ENCODE results near the gene RRP12. TPM values are rescaled to one million over a fixed set of nuclear protein-coding genes. Genes with fewer than 3 reads are reported as not detected.

Gene RRP12
- total and polyA plus RNA-seq, 5 experiments from 2014 or later: 8.0 to 27.2 (median 17.3) TPM

- H3K4me1 Mint-ChIP-seq: peaks cover 4 to 10% (median 8%) of the 10 kb centered on the region in 4 donors
- ATAC-seq: no peak
- H3K27me3 Mint-ChIP-seq: peaks cover 0 to 1% (median 0%) of the 10 kb centered on the region in 5 donors
- H3K36me3 Mint-ChIP-seq: no peaks in the 10 kb centered on the region
- H3K27ac Mint-ChIP-seq: no peak overlapping the region
- H3K4me3 Mint-ChIP-seq: no peak overlapping the region
- no peaks in the 10 kb centered on the region for H3K9me3 Mint-ChIP-seq
- POLR2A ChIA-PET: interaction anchor here (0.7 kb wide), 1 partner anchor 18 kb away, joined by 3 read pairs; no protein-coding TSS in a partner anchor
- DNase-seq: no peak
Measured at GRCh38 chr10:97314671-97315070, 86.5 kb downstream of the RRP12 start.

DNA sequence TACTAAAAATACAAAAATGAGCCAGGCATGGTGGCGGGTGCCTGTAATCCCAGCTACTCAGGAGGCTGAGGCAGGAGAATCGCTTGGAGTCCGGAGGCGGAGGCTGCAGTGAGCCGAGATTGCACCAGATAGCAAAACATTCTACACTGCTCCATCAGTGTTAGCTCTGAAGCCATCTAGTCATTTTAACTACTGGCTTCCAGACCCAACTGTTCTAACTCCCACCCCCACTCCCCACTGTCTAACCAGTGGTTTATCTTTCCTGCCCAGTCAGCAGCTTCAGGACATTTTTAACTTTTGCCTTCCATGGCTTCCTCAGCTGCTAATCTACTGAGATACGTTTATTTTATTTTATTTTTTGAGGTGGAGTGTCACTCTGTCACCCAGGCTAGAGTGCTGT lies 88.2 kb downstream of the RRP12 start:
- POLR2A ChIA-PET: no interaction called here
- H3K36me3 Mint-ChIP-seq: no peaks in the 10 kb centered on the region

GRCh38 chr10:97311111-97311626 lies 90.0 kb downstream of the RRP12 start:
- POLR2A ChIA-PET: no interaction called here
- no peaks in the 10 kb centered on the region for H3K36me3 Mint-ChIP-seq
- DNase-seq: no peak
- H3K4me3 Mint-ChIP-seq: no peak overlapping the region
- ATAC-seq: no peak
- H3K27me3 Mint-ChIP-seq: no peaks in the 10 kb centered on the region
- no peaks in the 10 kb centered on the region for H3K9me3 Mint-ChIP-seq
- H3K4me1 Mint-ChIP-seq: peaks cover 0 to 2% (median 0%) of the 10 kb centered on the region in 4 donors
- H3K27ac Mint-ChIP-seq: no peak overlapping the region

More for the DNA sequence above, 88.2 kb downstream of the RRP12 start:
- H3K9me3 Mint-ChIP-seq: no peaks in the 10 kb centered on the region
- H3K4me1 Mint-ChIP-seq: peaks cover 0 to 5% (median under 1%) of the 10 kb centered on the region in 4 donors
- DNase-seq: no peak
- peak overlapping the region in 3 of 10 donors; percentile 5 to 81 (median 31) for H3K27ac Mint-ChIP-seq
- H3K27me3 Mint-ChIP-seq: no peaks in the 10 kb centered on the region
- no peak for ATAC-seq
- no peak overlapping the region for H3K4me3 Mint-ChIP-seq

DNA sequence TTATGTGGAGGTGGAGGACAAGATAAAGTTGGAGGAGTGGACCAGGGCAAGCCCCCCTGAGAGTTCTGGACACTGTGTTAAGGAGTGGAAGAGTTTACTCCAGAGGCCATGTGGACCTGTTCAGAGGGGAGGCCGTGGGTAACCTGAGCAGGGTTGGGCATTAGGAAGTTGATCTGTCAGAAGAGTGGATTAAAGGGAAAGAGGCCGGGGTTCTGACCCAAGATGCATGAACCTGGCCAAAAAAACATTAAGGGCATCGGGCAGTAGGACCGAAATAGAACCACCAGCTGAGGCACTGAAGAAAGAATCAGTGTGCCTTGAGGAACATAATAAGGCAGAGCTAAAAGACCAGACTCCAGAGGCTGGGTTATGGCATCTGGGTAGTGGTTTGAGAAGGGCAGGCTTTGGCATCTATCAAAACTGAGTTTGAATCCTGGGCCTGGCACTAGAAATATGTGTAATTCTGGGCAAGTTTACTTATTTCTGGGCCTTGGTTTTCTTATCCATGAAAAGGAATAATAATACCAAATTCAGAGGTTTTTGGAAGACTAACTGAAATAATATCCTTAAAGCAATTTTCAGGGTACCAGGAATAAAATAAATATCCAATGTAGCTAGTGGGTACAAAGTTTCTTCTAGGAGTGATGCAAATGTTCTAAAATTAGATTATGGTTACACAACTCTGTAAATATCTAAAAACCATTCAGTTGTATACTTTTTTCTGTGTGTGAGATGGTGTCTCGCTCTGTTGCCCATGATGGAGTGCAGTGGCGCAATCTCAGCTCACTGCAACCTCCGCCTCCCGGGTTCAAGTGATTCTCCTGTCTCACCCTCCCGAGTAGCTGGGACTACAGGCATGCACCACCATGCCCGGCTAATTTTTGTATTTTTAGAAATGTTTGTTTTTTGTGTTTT lies 93.0 kb downstream of the RRP12 start:
- DNase-seq (no peak), ATAC-seq (no peak)
- H3K4me3 Mint-ChIP-seq: no peak overlapping the region
- POLR2A ChIA-PET: interaction anchor here (0.8 to 1.7 kb wide), 2 partner anchors 12 to 92 kb away, joined by 3 to 4 read pairs; no protein-coding TSS in a partner anchor
- peaks cover 0 to 1% (median 0%) of the 10 kb centered on the region in 9 donors for H3K9me3 Mint-ChIP-seq
- no peaks in the 10 kb centered on the region for H3K27me3 Mint-ChIP-seq
- H3K36me3 Mint-ChIP-seq: no peaks in the 10 kb centered on the region
- H3K27ac Mint-ChIP-seq: peak overlapping the region in 2 of 10 donors; percentile 37 to 41
- peaks cover 0 to 2% (median 0%) of the 10 kb centered on the region in 4 donors for H3K4me1 Mint-ChIP-seq

- Mint-ChIP-seq H3K36me3 (no peaks in the 10 kb centered on the region), H3K4me3 (no peak overlapping the region), H3K4me1 (peaks cover 0 to 2% (median 0%) of the 10 kb centered on the region in 4 donors), H3K27ac (peak overlapping the region in 2 of 10 donors; percentile 41 to 70), H3K27me3 (no peaks in the 10 kb centered on the region), H3K9me3 (peaks cover 0 to 1% (median 0%) of the 10 kb centered on the region in 9 donors)
- POLR2A ChIA-PET: no interaction called here
- DNase-seq: no peak
- no peak for ATAC-seq
Measured at GRCh38 chr10:97307441-97307840, 93.7 kb downstream of the RRP12 start.

Other genes starting within 250 kb of the RRP12 start
- gene SLIT1, start 215.4 kb downstream of the RRP12 start, total RNA-seq: under 1 TPM; 0.11 to 0.26 TPM
- gene SLIT1, start 215.4 kb downstream of the RRP12 start, polyA plus RNA-seq: under 1 TPM in 1 of 3 donors, not detected in 2; 0.05 TPM
- gene ARHGAP19, start 108.7 kb downstream of the RRP12 start, total RNA-seq: 10 to 100 TPM; 13.7 to 19.0 TPM
- gene ARHGAP19, start 108.7 kb downstream of the RRP12 start, polyA plus RNA-seq: 1 to 10 TPM; 5.3 to 5.6 (median 5.3) TPM
- gene FRAT1, start 82.1 kb downstream of the RRP12 start, total RNA-seq: 10 to 100 TPM; 18.5 to 19.1 TPM
- 10 to 100 TPM in 2 of 3 donors, 1 to 10 TPM in 1; 7.5 to 12.8 (median 12.7) TPM for gene FRAT1, start 82.1 kb downstream of the RRP12 start, polyA plus RNA-seq
- 10 to 100 TPM; 29.0 to 30.6 TPM for gene FRAT2, start 66.6 kb downstream of the RRP12 start, total RNA-seq
- 10 to 100 TPM in 2 of 3 donors, 1 to 10 TPM in 1; 9.3 to 27.4 (median 23.6) TPM for gene FRAT2, start 66.6 kb downstream of the RRP12 start, polyA plus RNA-seq
- 10 to 100 TPM; 69.6 to 72.4 TPM for gene PGAM1, start 24.9 kb upstream of the RRP12 start, total RNA-seq
- gene PGAM1, start 24.9 kb upstream of the RRP12 start, polyA plus RNA-seq: 100 to 1,000 TPM; 191 to 222 (median 193) TPM
- gene EXOSC1, start 44.7 kb upstream of the RRP12 start, total RNA-seq: 10 to 100 TPM; 46.9 to 50.6 TPM
- gene EXOSC1, start 44.7 kb upstream of the RRP12 start, polyA plus RNA-seq: 10 to 100 TPM; 67.4 to 87.0 (median 77.1) TPM
- gene ZDHHC16, start 44.8 kb upstream of the RRP12 start, total RNA-seq: 10 to 100 TPM; 28.1 to 29.3 TPM
- gene ZDHHC16, start 44.8 kb upstream of the RRP12 start, polyA plus RNA-seq: 10 to 100 TPM; 20.0 to 31.4 (median 25.3) TPM
- gene MMS19, start 97.1 kb upstream of the RRP12 start, total RNA-seq: 100 to 1,000 TPM; 106 to 111 TPM
- gene MMS19, start 97.1 kb upstream of the RRP12 start, polyA plus RNA-seq: 10 to 100 TPM; 31.2 to 37.3 (median 32.4) TPM
- 1 to 10 TPM; 1.6 to 2.7 TPM for gene UBTD1, start 97.6 kb upstream of the RRP12 start, total RNA-seq
- 1 to 10 TPM; 1.2 to 2.5 (median 1.3) TPM for gene UBTD1, start 97.6 kb upstream of the RRP12 start, polyA plus RNA-seq
- not detected for gene ANKRD2, start 171.4 kb upstream of the RRP12 start, total RNA-seq
- gene ANKRD2, start 171.4 kb upstream of the RRP12 start, polyA plus RNA-seq: not detected
- gene HOGA1, start 183.0 kb upstream of the RRP12 start, total RNA-seq: not detected
- gene HOGA1, start 183.0 kb upstream of the RRP12 start, polyA plus RNA-seq: not detected
- not detected for gene C10orf62, start 188.4 kb upstream of the RRP12 start, total RNA-seq
- not detected for gene C10orf62, start 188.4 kb upstream of the RRP12 start, polyA plus RNA-seq
- 1 to 10 TPM; 1.6 to 3.1 TPM for gene MORN4, start 232.2 kb upstream of the RRP12 start, total RNA-seq
- 1 to 10 TPM; 1.9 to 6.2 (median 4.6) TPM for gene MORN4, start 232.2 kb upstream of the RRP12 start, polyA plus RNA-seq
- 1 to 10 TPM; 8.8 to 9.4 TPM for gene PI4K2A, start 239.3 kb upstream of the RRP12 start, total RNA-seq
- gene PI4K2A, start 239.3 kb upstream of the RRP12 start, polyA plus RNA-seq: 1 to 10 TPM; 6.5 to 8.9 (median 8.3) TPM

All from naive thymus-derived CD8-positive, alpha-beta T cell (primary cell).